Panc1 (cell line): ENCODE data around the gene SNRNP48.

ENCODE experiments used
- POLR2AphosphoS5 ChIP-seq: IDR thresholded peaks from 2 replicates; pipeline ENCODE4 v1.6.1; 2012; ENCODE audit warnings: mild to moderate bottlenecking, low read depth, low read length, moderate library complexity
- SIN3A ChIP-seq: IDR thresholded peaks from 2 replicates; pipeline ENCODE4 v1.6.1; 2012; ENCODE audit warnings: low read depth, mild to moderate bottlenecking, low read length, moderate library complexity, borderline replicate concordance; ENCODE audit not compliant: insufficient read depth
- TF ChIP-seq, protein P1 (sequence below): fragments of 450-650 bp; IDR thresholded peaks from 2 replicates; pipeline ENCODE4 v1.5.1; 2017; ENCODE audit warnings: mild to moderate bottlenecking
- TF ChIP-seq, protein P2 (sequence below), 2 experiments: IDR thresholded peaks; 2 replicates each; pipeline ENCODE4 v1.6.1; 2011 to 2012; ENCODE audit warnings: low read depth in 2 of 2, control low read depth in 1 of 2, low read length in 1 of 2, mild to moderate bottlenecking in 1 of 2, moderate library complexity in 1 of 2; ENCODE audit not compliant: insufficient read depth in 1 of 2

DNA sequence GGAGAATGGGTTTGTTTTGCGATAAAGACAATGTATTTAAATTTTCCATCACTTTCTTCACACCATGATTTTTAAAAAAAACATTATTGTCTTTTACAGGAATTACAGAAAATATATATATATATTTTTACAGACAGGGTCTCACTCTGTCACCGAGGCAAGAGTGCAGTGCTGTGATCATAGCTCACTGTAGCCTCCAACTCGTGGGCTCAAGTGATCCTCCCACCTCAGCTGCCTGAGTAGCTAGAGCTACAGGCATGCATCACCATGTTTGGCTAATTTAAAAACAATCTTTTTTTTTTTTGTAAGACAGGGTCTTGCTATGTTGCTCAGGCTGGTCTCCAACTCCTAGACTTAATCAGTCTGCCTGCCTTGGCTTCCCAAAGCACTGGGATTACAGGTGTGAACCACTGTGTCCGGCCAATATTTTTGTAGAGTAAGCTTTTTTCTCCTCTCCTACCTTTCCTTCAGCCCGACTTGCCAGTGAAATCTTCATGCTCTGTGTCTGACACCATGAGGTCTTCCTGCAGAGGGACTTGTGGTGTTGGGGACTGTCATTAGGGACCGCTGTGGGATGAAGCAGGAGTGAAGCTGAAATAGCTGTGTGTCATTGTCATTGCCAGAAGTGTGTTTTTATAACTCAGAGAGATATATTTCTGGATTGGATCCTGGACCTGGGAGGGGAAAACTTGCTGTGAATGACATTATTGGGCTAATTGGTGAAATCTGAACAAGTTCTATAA lies 35.3 kb upstream of the SNRNP48 start:
- TF ChIP-seq, protein P1, sequence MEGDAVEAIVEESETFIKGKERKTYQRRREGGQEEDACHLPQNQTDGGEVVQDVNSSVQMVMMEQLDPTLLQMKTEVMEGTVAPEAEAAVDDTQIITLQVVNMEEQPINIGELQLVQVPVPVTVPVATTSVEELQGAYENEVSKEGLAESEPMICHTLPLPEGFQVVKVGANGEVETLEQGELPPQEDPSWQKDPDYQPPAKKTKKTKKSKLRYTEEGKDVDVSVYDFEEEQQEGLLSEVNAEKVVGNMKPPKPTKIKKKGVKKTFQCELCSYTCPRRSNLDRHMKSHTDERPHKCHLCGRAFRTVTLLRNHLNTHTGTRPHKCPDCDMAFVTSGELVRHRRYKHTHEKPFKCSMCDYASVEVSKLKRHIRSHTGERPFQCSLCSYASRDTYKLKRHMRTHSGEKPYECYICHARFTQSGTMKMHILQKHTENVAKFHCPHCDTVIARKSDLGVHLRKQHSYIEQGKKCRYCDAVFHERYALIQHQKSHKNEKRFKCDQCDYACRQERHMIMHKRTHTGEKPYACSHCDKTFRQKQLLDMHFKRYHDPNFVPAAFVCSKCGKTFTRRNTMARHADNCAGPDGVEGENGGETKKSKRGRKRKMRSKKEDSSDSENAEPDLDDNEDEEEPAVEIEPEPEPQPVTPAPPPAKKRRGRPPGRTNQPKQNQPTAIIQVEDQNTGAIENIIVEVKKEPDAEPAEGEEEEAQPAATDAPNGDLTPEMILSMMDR = no peak
- TF ChIP-seq POLR2AphosphoS5 = no peak
- TF ChIP-seq, protein P2, sequence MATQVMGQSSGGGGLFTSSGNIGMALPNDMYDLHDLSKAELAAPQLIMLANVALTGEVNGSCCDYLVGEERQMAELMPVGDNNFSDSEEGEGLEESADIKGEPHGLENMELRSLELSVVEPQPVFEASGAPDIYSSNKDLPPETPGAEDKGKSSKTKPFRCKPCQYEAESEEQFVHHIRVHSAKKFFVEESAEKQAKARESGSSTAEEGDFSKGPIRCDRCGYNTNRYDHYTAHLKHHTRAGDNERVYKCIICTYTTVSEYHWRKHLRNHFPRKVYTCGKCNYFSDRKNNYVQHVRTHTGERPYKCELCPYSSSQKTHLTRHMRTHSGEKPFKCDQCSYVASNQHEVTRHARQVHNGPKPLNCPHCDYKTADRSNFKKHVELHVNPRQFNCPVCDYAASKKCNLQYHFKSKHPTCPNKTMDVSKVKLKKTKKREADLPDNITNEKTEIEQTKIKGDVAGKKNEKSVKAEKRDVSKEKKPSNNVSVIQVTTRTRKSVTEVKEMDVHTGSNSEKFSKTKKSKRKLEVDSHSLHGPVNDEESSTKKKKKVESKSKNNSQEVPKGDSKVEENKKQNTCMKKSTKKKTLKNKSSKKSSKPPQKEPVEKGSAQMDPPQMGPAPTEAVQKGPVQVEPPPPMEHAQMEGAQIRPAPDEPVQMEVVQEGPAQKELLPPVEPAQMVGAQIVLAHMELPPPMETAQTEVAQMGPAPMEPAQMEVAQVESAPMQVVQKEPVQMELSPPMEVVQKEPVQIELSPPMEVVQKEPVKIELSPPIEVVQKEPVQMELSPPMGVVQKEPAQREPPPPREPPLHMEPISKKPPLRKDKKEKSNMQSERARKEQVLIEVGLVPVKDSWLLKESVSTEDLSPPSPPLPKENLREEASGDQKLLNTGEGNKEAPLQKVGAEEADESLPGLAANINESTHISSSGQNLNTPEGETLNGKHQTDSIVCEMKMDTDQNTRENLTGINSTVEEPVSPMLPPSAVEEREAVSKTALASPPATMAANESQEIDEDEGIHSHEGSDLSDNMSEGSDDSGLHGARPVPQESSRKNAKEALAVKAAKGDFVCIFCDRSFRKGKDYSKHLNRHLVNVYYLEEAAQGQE (IDR thresholded peaks at IDR 0.05; ENCODE audit: insufficient read depth in 1 of 2, low read depth in 2 of 2, low read length in 1 of 2) = no peak
- no peak for TF ChIP-seq SIN3A
